WTC11 (cell line): ENCODE results near the gene ASPN. TPM values are rescaled to one million over a fixed set of nuclear protein-coding genes. Genes with fewer than 3 reads are reported as not detected.

Experiments
- ATAC-seq: fragments of 200-7000 bp; cut with Tn5 transposase; 2 replicates; pipeline ENCODE4 v1.10.0; 2021; ENCODE audit warnings: mild to moderate bottlenecking, moderate library complexity
- CTCF ChIA-PET: fragments of 300-600 bp; sonication (Branson Sonifier 250); formaldehyde crosslinking; loops from one replicate; lab custom pipeline; 2021; ENCODE audit warnings: antibody characterized with exemption; lab: Charles Lee
- POLR2A ChIA-PET: fragments of 350-600 bp; sonication (Branson Sonifier 250); formaldehyde crosslinking; loops from one replicate; lab custom pipeline; 2021; ENCODE audit warnings: antibody characterized with exemption; lab: Charles Lee
- DNase-seq: peaks from one replicate; pipeline ENCODE4 v3.0.0; 2021; ENCODE audit warnings: low spot score
- H3K27ac Mint-ChIP-seq: 2 replicates; pipeline ENCODE4 v1.8.0; 2021; ENCODE audit warnings: mixed read lengths
- H3K27me3 Mint-ChIP-seq: 2 replicates; pipeline ENCODE4 v1.8.0; 2021; ENCODE audit warnings: low read depth, mild to moderate bottlenecking, moderate library complexity, mixed read lengths
- H3K36me3 Mint-ChIP-seq: 2 replicates; pipeline ENCODE4 v1.8.0; 2021; ENCODE audit warnings: mixed read lengths
- H3K4me1 Mint-ChIP-seq: 2 replicates; pipeline ENCODE4 v1.8.0; 2022; ENCODE audit warnings: mixed read lengths
- H3K4me3 Mint-ChIP-seq: 2 replicates; pipeline ENCODE4 v1.8.0; 2021; ENCODE audit warnings: mild to moderate bottlenecking, moderate library complexity, mixed read lengths
- H3K9me3 Mint-ChIP-seq: 2 replicates; pipeline ENCODE4 v1.8.0; 2021; ENCODE audit warnings: mixed read lengths
- ATF6 ChIP-seq: sonication (generic); formaldehyde crosslinking; IDR thresholded peaks from 2 replicates; pipeline ENCODE4 v1.8.1; 2023; ENCODE audit warnings: mild to moderate bottlenecking, missing genetic modification reagents
- CBFB ChIP-seq: sonication (generic); formaldehyde crosslinking; IDR thresholded peaks from 2 replicates; pipeline ENCODE4 v1.8.1; 2022; ENCODE audit warnings: mild to moderate bottlenecking, low read depth, missing genetic modification reagents
- CDX4 ChIP-seq: fragments of 250-450 bp; sonication (Bioruptor Pico); IDR thresholded peaks from 2 replicates; pipeline ENCODE4 v1.9.0; 2021; ENCODE audit warnings: moderate library complexity, mild to moderate bottlenecking, inconsistent platforms, borderline replicate concordance
- CREB1 ChIP-seq: sonication (generic); formaldehyde crosslinking; IDR thresholded peaks from 2 replicates; pipeline ENCODE4 v1.8.0; 2023; ENCODE audit warnings: mild to moderate bottlenecking, missing genetic modification reagents
- ELF4 ChIP-seq: sonication (generic); formaldehyde crosslinking; IDR thresholded peaks from 2 replicates; pipeline ENCODE4 v1.8.1; 2022; ENCODE audit warnings: low read depth, mild to moderate bottlenecking, moderate library complexity, missing genetic modification reagents
- IRF2 ChIP-seq: sonication (generic); formaldehyde crosslinking; IDR thresholded peaks from 2 replicates; pipeline ENCODE4 v1.8.0; 2022; ENCODE audit warnings: low read depth, missing genetic modification reagents, borderline replicate concordance
- MLX ChIP-seq: sonication (generic); formaldehyde crosslinking; IDR thresholded peaks from 2 replicates; pipeline ENCODE4 v1.8.1; 2023; ENCODE audit warnings: mild to moderate bottlenecking, missing genetic modification reagents, moderate library complexity
- NFE2L1 ChIP-seq: sonication (generic); formaldehyde crosslinking; IDR thresholded peaks from 2 replicates; pipeline ENCODE4 v1.8.1; 2023; ENCODE audit warnings: missing genetic modification reagents
- OVOL2 ChIP-seq: fragments of 250-450 bp; sonication (Bioruptor Pico); IDR thresholded peaks from 2 replicates; pipeline ENCODE4 v1.9.0; 2021; ENCODE audit warnings: mild to moderate bottlenecking, borderline replicate concordance
- RELA ChIP-seq: sonication (generic); formaldehyde crosslinking; IDR thresholded peaks from 2 replicates; pipeline ENCODE4 v1.8.1; 2022; ENCODE audit warnings: missing genetic modification reagents, mild to moderate bottlenecking, borderline replicate concordance
- SMAD3 ChIP-seq: sonication (generic); formaldehyde crosslinking; IDR thresholded peaks from 2 replicates; pipeline ENCODE4 v1.8.0; 2022; ENCODE audit warnings: missing genetic modification reagents, mild to moderate bottlenecking, borderline replicate concordance
- SOX15 ChIP-seq: fragments of 250-450 bp; sonication (Bioruptor Pico); IDR thresholded peaks from 2 replicates; pipeline ENCODE4 v1.9.0; 2021; ENCODE audit warnings: mild to moderate bottlenecking
- SP1 ChIP-seq: sonication (generic); formaldehyde crosslinking; conservative IDR thresholded peaks from 2 replicates; pipeline ENCODE4 v1.8.1; 2022; ENCODE audit warnings: missing genetic modification reagents
- TP53 ChIP-seq: sonication (generic); formaldehyde crosslinking; IDR thresholded peaks from 2 replicates; pipeline ENCODE4 v1.8.1; 2023; ENCODE audit warnings: mild to moderate bottlenecking, missing genetic modification reagents
- USF1 ChIP-seq: sonication (generic); formaldehyde crosslinking; IDR thresholded peaks from 2 replicates; pipeline ENCODE4 v1.8.0; 2022; ENCODE audit warnings: mild to moderate bottlenecking, missing genetic modification reagents
- ZBTB21 ChIP-seq: sonication (generic); formaldehyde crosslinking; IDR thresholded peaks from 2 replicates; pipeline ENCODE4 v1.8.1; 2023; ENCODE audit warnings: mild to moderate bottlenecking, missing genetic modification reagents, borderline replicate concordance
- ZMAT4 ChIP-seq: fragments of 250-450 bp; sonication (Bioruptor Pico); IDR thresholded peaks from 2 replicates; pipeline ENCODE4 v1.9.0; 2021; ENCODE audit warnings: mild to moderate bottlenecking
- ZNF416 ChIP-seq: fragments of 250-450 bp; sonication (Bioruptor Pico); IDR thresholded peaks from 2 replicates; pipeline ENCODE4 v1.9.0; 2021; ENCODE audit warnings: mild to moderate bottlenecking, inconsistent platforms
- ZNF532 ChIP-seq: fragments of 250-450 bp; sonication (Bioruptor Pico); IDR thresholded peaks from 2 replicates; pipeline ENCODE4 v1.9.0; 2021; ENCODE audit warnings: mild to moderate bottlenecking, borderline replicate concordance
- ZSCAN18 ChIP-seq: fragments of 250-450 bp; sonication (Bioruptor Pico); IDR thresholded peaks from 2 replicates; pipeline ENCODE4 v2.1.2; 2022; ENCODE audit warnings: mild to moderate bottlenecking, moderate library complexity
- total RNA-seq: library from RNA; stranded (reverse); gene quantifications from 3 replicates; pipeline ENCODE4 v1.2.3, GENCODE V29; 2021

The ASPN gene
- total RNA-seq, 1 experiment from 2014 or later = not detected

- H3K9me3 Mint-ChIP-seq = no peaks in the 10 kb centered on the region
- ChIA-PET CTCF (no interaction called here), POLR2A (no interaction called here)
- no peak within 1 kb of the TSS for H3K4me3 Mint-ChIP-seq
- H3K27me3 Mint-ChIP-seq = no peaks in the 10 kb centered on the region; the same call in 1 of the 2 replicates
- H3K36me3 Mint-ChIP-seq = no peaks in the 10 kb centered on the region
- ATAC-seq (no peak), DNase-seq (no peak)
- H3K27ac Mint-ChIP-seq = no peak within 1 kb of the TSS
- no peak for TF ChIP-seq USF1 (CRISPR knock-in tag)
- TF ChIP-seq ZNF416 (CRISPR knock-in tag) = no peak
- no peak for TF ChIP-seq OVOL2 (CRISPR knock-in tag)
- TF ChIP-seq CBFB = no peak
- TF ChIP-seq RELA = no peak
- H3K4me1 Mint-ChIP-seq = no peaks in the 10 kb centered on the region; the same call in 1 of the 2 replicates
These were observed 58.0 kb downstream of the ASPN start, which contains the start of gene OMD for GRCh38 chr9:92424340-92424739. TSS of gene OMD (minus strand) at chr9:92424471. CDS start at chr9:92417558, 6,913 bp downstream.

- TF ChIP-seq TP53 (no peak), ZMAT4 (CRISPR knock-in tag) (no peak), ELF4 (CRISPR knock-in tag) (no peak), ZBTB21 (CRISPR knock-in tag) (no peak), SMAD3 (CRISPR knock-in tag) (no peak), SOX15 (CRISPR knock-in tag) (no peak), ZNF532 (CRISPR knock-in tag) (no peak), NFE2L1 (no peak), CREB1 (CRISPR knock-in tag) (no peak), IRF2 (CRISPR knock-in tag) (no peak), ZSCAN18 (CRISPR knock-in tag) (no peak), SP1 (no peak), CDX4 (no peak), MLX (CRISPR knock-in tag) (no peak), ATF6 (CRISPR knock-in tag) (no peak)
- TF ChIP-seq, all 79 proteins: peak for 0
These were observed 58.7 kb downstream of the ASPN start for GRCh38 chr9:92423612-92424011.

More at GRCh38 chr9:92423612-92424011, 58.7 kb downstream of the ASPN start:
- ATAC-seq = no peak
- Mint-ChIP-seq H3K9me3 (no peaks in the 10 kb centered on the region), H3K27me3 (no peaks in the 10 kb centered on the region; the same call in 1 of the 2 replicates), H3K4me3 (no peak overlapping the region), H3K27ac (no peak overlapping the region), H3K4me1 (no peaks in the 10 kb centered on the region; the same call in 1 of the 2 replicates), H3K36me3 (no peaks in the 10 kb centered on the region)
- CTCF ChIA-PET = no interaction called here
- POLR2A ChIA-PET = no interaction called here
- no peak for DNase-seq
